Measurements from ENCODE around the gene ALDH1B1. TPM values are rescaled to one million over a fixed set of nuclear protein-coding genes. Genes with fewer than 3 reads are reported as not detected.

Gene ALDH1B1
- total RNA-seq, 1 experiment from 2014 or later, result 35.7 TPM

- Mint-ChIP-seq H3K9me3 (ENCODE audit: unreplicated experiment) (no peaks in the 10 kb centered on the region), H3K4me3 (ENCODE audit: unreplicated experiment) (no peak overlapping the region), H3K27me3 (ENCODE audit: insufficient read depth, unreplicated experiment) (peaks cover 14% of the 10 kb centered on the region), H3K27ac (ENCODE audit: unreplicated experiment) (no peak overlapping the region), H3K4me1 (ENCODE audit: low read depth, unreplicated experiment) (no peaks in the 10 kb centered on the region), H3K36me3 (ENCODE audit: insufficient read depth, unreplicated experiment) (no peaks in the 10 kb centered on the region)
- Histone ChIP-seq H3K27me3 (replicated peaks; ENCODE audit: control insufficient read depth, insufficient read depth, low read length) (no peaks in the 10 kb centered on the region), H3K4me1 (no peaks in the 10 kb centered on the region), H3K4me3 (ENCODE audit: low read depth, low read length) (no peak overlapping the region), H3K36me3 (ENCODE audit: control insufficient read depth, insufficient read depth, low read length) (no peaks in the 10 kb centered on the region), H3K9me3 (no peaks in the 10 kb centered on the region)
- intact Hi-C loops (cut with micrococcal nuclease; ENCODE audit: unreplicated experiment), result no loop called here
- ChIA-PET POLR2A (no interaction called here), CTCF (no interaction called here)
- no peak for TF ChIP-seq CTCF (IDR thresholded peaks at IDR 0.05; ENCODE audit: insufficient read depth in 1 of 2, low read depth in 1 of 2, low read length in 1 of 2, severe bottlenecking in 1 of 2, unreplicated experiment in 1 of 2)
- no peak for DNase-seq
- no TSS peak for BruUV-seq (replicated peaks)
Measured at GRCh38 chr9:38347271-38347671, 45.2 kb upstream of the ALDH1B1 start.

- no peaks in the 10 kb centered on the region for H3K27me3 ChIP-seq (replicated peaks; ENCODE audit: control insufficient read depth, insufficient read depth, low read length)
- H3K4me1 Mint-ChIP-seq (ENCODE audit: low read depth, unreplicated experiment), result no peaks in the 10 kb centered on the region
- no peaks in the 10 kb centered on the region for H3K36me3 ChIP-seq (ENCODE audit: control insufficient read depth, insufficient read depth, low read length)
- ChIA-PET CTCF (interaction anchor here (0.6 kb wide), 1 partner anchor 27 kb away, joined by 3 read pairs; no protein-coding TSS in a partner anchor), POLR2A (no interaction called here)
- no peak for DNase-seq
- no peak overlapping the region for H3K27ac Mint-ChIP-seq (ENCODE audit: unreplicated experiment)
- H3K27me3 Mint-ChIP-seq (ENCODE audit: insufficient read depth, unreplicated experiment), result peaks cover 9% of the 10 kb centered on the region
- no peaks in the 10 kb centered on the region for H3K4me1 ChIP-seq
- no peak for TF ChIP-seq CTCF (IDR thresholded peaks at IDR 0.05; ENCODE audit: insufficient read depth in 1 of 2, low read depth in 1 of 2, low read length in 1 of 2, severe bottlenecking in 1 of 2, unreplicated experiment in 1 of 2)
- no peak overlapping the region for H3K4me3 ChIP-seq (ENCODE audit: low read depth, low read length)
- BruUV-seq (replicated peaks), result no TSS peak
- H3K9me3 Mint-ChIP-seq (ENCODE audit: unreplicated experiment), result no peaks in the 10 kb centered on the region
- intact Hi-C loops (cut with micrococcal nuclease; ENCODE audit: unreplicated experiment), result no loop called here
- no peak overlapping the region for H3K4me3 Mint-ChIP-seq (ENCODE audit: unreplicated experiment)
- no peaks in the 10 kb centered on the region for H3K36me3 Mint-ChIP-seq (ENCODE audit: insufficient read depth, unreplicated experiment)
- no peaks in the 10 kb centered on the region for H3K9me3 ChIP-seq
Measured at GRCh38 chr9:38347946-38348345, 44.6 kb upstream of the ALDH1B1 start.

- no peaks in the 10 kb centered on the region for H3K4me1 ChIP-seq
- H3K4me1 Mint-ChIP-seq (ENCODE audit: low read depth, unreplicated experiment), result no peaks in the 10 kb centered on the region
- no peak overlapping the region for H3K4me3 Mint-ChIP-seq (ENCODE audit: unreplicated experiment)
- intact Hi-C loops (cut with micrococcal nuclease; ENCODE audit: unreplicated experiment), result loop anchor here (10.0 kb wide), 1 partner anchor 76 kb away; no protein-coding TSS in a partner anchor
- TF ChIP-seq CTCF (IDR thresholded peaks at IDR 0.05; ENCODE audit: insufficient read depth in 1 of 2, low read depth in 1 of 2, low read length in 1 of 2, severe bottlenecking in 1 of 2, unreplicated experiment in 1 of 2), result no peak
- no TSS peak for BruUV-seq (replicated peaks)
- no peaks in the 10 kb centered on the region for H3K36me3 Mint-ChIP-seq (ENCODE audit: insufficient read depth, unreplicated experiment)
- no peaks in the 10 kb centered on the region for H3K27me3 ChIP-seq (replicated peaks; ENCODE audit: control insufficient read depth, insufficient read depth, low read length)
- H3K36me3 ChIP-seq (ENCODE audit: control insufficient read depth, insufficient read depth, low read length), result no peaks in the 10 kb centered on the region
- ChIA-PET POLR2A (no interaction called here), CTCF (no interaction called here)
- no peaks in the 10 kb centered on the region for H3K9me3 ChIP-seq
- H3K27ac Mint-ChIP-seq (ENCODE audit: unreplicated experiment), result no peak overlapping the region
- no peaks in the 10 kb centered on the region for H3K9me3 Mint-ChIP-seq (ENCODE audit: unreplicated experiment)
- H3K27me3 Mint-ChIP-seq (ENCODE audit: insufficient read depth, unreplicated experiment), result peaks cover 9% of the 10 kb centered on the region
- no peak overlapping the region for H3K4me3 ChIP-seq (ENCODE audit: low read depth, low read length)
- no peak for DNase-seq
Measured at GRCh38 chr9:38350529-38350928, 42.0 kb upstream of the ALDH1B1 start.

Measured in Caco-2 (cell line).